HUES64 (cell line): Measurements from ENCODE around the gene KRT12. TPM values are rescaled to one million over a fixed set of nuclear protein-coding genes. Genes with fewer than 3 reads are reported as not detected.

ENCODE experiments used
- H3K27ac ChIP-seq: 2 replicates; pipeline ENCODE4 v1.7.0; 2013; ENCODE audit warnings: low read depth, low read length, inconsistent platforms
- H3K27me3 ChIP-seq: 2 replicates; pipeline ENCODE4 v1.6.1; 2013; ENCODE audit warnings: mild to moderate bottlenecking, low read length; ENCODE audit not compliant: insufficient read depth
- H3K36me3 ChIP-seq: 2 replicates; pipeline ENCODE4 v1.6.1; 2013; ENCODE audit warnings: mild to moderate bottlenecking, low read length; ENCODE audit not compliant: insufficient read depth
- H3K4me1 ChIP-seq: 2 replicates; pipeline ENCODE4 v1.6.1; 2013; ENCODE audit warnings: mild to moderate bottlenecking, low read length, moderate library complexity; ENCODE audit not compliant: insufficient read depth
- H3K4me3 ChIP-seq: 2 replicates; pipeline ENCODE4 v1.5.1; 2013; ENCODE audit warnings: mild to moderate bottlenecking, low read length, moderate library complexity
- H3K9ac ChIP-seq: 2 replicates; pipeline ENCODE4 v1.6.1; 2013; ENCODE audit warnings: mild to moderate bottlenecking, low read depth, low read length
- H3K9me3 ChIP-seq: 2 replicates; pipeline ENCODE4 v1.6.1; 2013; ENCODE audit warnings: low read depth, low read length; ENCODE audit not compliant: insufficient read depth
- WGBS: fragments of 150-250, 120-280 bp; methylation state at CpG from one replicate; pipeline ENCODE4 v1.1.7; 2013; ENCODE audit warnings: missing lambda C conversion rate; 5-methylcytosine and 5-hydroxymethylcytosine counted together
- polyA plus RNA-seq, 2 experiments: library from polyadenylated mRNA; stranded (reverse); fragments of 50-300 nt; gene quantifications; one replicate each; pipeline ENCODE4 v1.2.3, GENCODE V29; 2013

Gene KRT12
- polyA plus RNA-seq (2013, experiment 1 of 2), result not detected
- polyA plus RNA-seq (2013, experiment 2 of 2), result not detected

GRCh38 chr17:40866838-40867237 is at the start of gene KRT12:
Gene KRT12, minus strand, starts transcription at chr17:40867223. Its CDS starts 37 bp downstream, at chr17:40867186.
- H3K9ac ChIP-seq, result no peak within 1 kb of the TSS
- H3K4me1 ChIP-seq, result no peaks in the 10 kb centered on the region
- 96% methylated on average over 8 of the region's 8 CpGs for WGBS
- H3K36me3 ChIP-seq, result no peaks in the 10 kb centered on the region
- no peak within 1 kb of the TSS for H3K27ac ChIP-seq
- no peak within 1 kb of the TSS for H3K4me3 ChIP-seq
- 0 out of 2 replicates have a peak, but pooled peaks cover 5% of the 10 kb centered on the region for H3K27me3 ChIP-seq
- H3K9me3 ChIP-seq, result no peaks in the 10 kb centered on the region

- H3K36me3 ChIP-seq, result no peaks in the 10 kb centered on the region
- H3K9ac ChIP-seq, result no peak overlapping the region
- no peak overlapping the region for H3K27ac ChIP-seq
- no peaks in the 10 kb centered on the region for H3K27me3 ChIP-seq
- no peaks in the 10 kb centered on the region for H3K4me1 ChIP-seq
- 100% methylated on average over 1 of the region's 1 CpG for WGBS
- H3K9me3 ChIP-seq, result no peaks in the 10 kb centered on the region
- no peak overlapping the region for H3K4me3 ChIP-seq
Observed at GRCh38 chr17:40916366-40916765, 49.3 kb upstream of the KRT12 start.

- Histone ChIP-seq H3K9ac (no peak overlapping the region), H3K27ac (no peak overlapping the region)
- WGBS, result 84% methylated on average over 2 of the region's 2 CpGs
Observed at GRCh38 chr17:40915721-40916256, 48.8 kb upstream of the KRT12 start.

GRCh38 chr17:40915199-40915661 is 48.2 kb upstream of the KRT12 start:
- H3K4me3 ChIP-seq, result no peak overlapping the region
- H3K9ac ChIP-seq, result no peak overlapping the region

More at GRCh38 chr17:40915721-40916256, 48.8 kb upstream of the KRT12 start:
- no peaks in the 10 kb centered on the region for H3K4me1 ChIP-seq
- no peaks in the 10 kb centered on the region for H3K27me3 ChIP-seq
- no peaks in the 10 kb centered on the region for H3K9me3 ChIP-seq
- H3K36me3 ChIP-seq, result no peaks in the 10 kb centered on the region
- H3K4me3 ChIP-seq, result no peak overlapping the region

GRCh38 chr17:40914075-40914855 is 47.2 kb upstream of the KRT12 start:
- no peaks in the 10 kb centered on the region for H3K9me3 ChIP-seq
- H3K9ac ChIP-seq, result no peak overlapping the region
- no peak overlapping the region for H3K27ac ChIP-seq
- H3K4me1 ChIP-seq, result no peaks in the 10 kb centered on the region
- H3K36me3 ChIP-seq, result no peaks in the 10 kb centered on the region
- no peaks in the 10 kb centered on the region for H3K27me3 ChIP-seq
- 100% methylated on average over 2 of the region's 3 CpGs for WGBS
- no peak overlapping the region for H3K4me3 ChIP-seq

More at GRCh38 chr17:40915199-40915661, 48.2 kb upstream of the KRT12 start:
- Histone ChIP-seq H3K36me3 (no peaks in the 10 kb centered on the region), H3K27ac (no peak overlapping the region), H3K9me3 (no peaks in the 10 kb centered on the region), H3K27me3 (no peaks in the 10 kb centered on the region), H3K4me1 (no peaks in the 10 kb centered on the region)
- 92% methylated on average over 2 of the region's 3 CpGs for WGBS

GRCh38 chr17:40912486-40913210 is 45.6 kb upstream of the KRT12 start:
- Histone ChIP-seq H3K27ac (no peak overlapping the region), H3K36me3 (no peaks in the 10 kb centered on the region), H3K4me3 (no peak overlapping the region), H3K27me3 (no peaks in the 10 kb centered on the region), H3K9ac (no peak overlapping the region), H3K4me1 (no peaks in the 10 kb centered on the region), H3K9me3 (no peaks in the 10 kb centered on the region)
- WGBS, result 95% methylated on average over 12 of the region's 13 CpGs

- no peak overlapping the region for H3K4me3 ChIP-seq
- H3K27ac ChIP-seq, result no peak overlapping the region
- H3K27me3 ChIP-seq, result no peaks in the 10 kb centered on the region
- H3K36me3 ChIP-seq, result no peaks in the 10 kb centered on the region
- no peak overlapping the region for H3K9ac ChIP-seq
- H3K4me1 ChIP-seq, result no peaks in the 10 kb centered on the region
- 89% methylated on average over 2 of the region's 3 CpGs for WGBS
- no peaks in the 10 kb centered on the region for H3K9me3 ChIP-seq
Observed at GRCh38 chr17:40910441-40910841, 43.4 kb upstream of the KRT12 start.

GRCh38 chr17:40909755-40910154 is 42.7 kb upstream of the KRT12 start:
- Histone ChIP-seq H3K9me3 (no peaks in the 10 kb centered on the region), H3K4me3 (no peak overlapping the region), H3K4me1 (no peaks in the 10 kb centered on the region), H3K27me3 (no peaks in the 10 kb centered on the region), H3K27ac (no peak overlapping the region), H3K36me3 (no peaks in the 10 kb centered on the region), H3K9ac (no peak overlapping the region)
- 97% methylated on average over 4 of the region's 4 CpGs for whole genome bisulfite sequencing

- H3K4me3 ChIP-seq, result no peak overlapping the region
- 9% methylated on average over 5 of the region's 5 CpGs for WGBS
- H3K4me1 ChIP-seq, result no peaks in the 10 kb centered on the region
- H3K9ac ChIP-seq, result no peak overlapping the region
- H3K36me3 ChIP-seq, result no peaks in the 10 kb centered on the region
- H3K27ac ChIP-seq, result no peak overlapping the region
- no peaks in the 10 kb centered on the region for H3K9me3 ChIP-seq
- no peaks in the 10 kb centered on the region for H3K27me3 ChIP-seq
Observed at GRCh38 chr17:40909351-40909750, 42.3 kb upstream of the KRT12 start.

GRCh38 chr17:40906613-40907012 is 39.6 kb upstream of the KRT12 start:
- Histone ChIP-seq H3K4me3 (no peak overlapping the region), H3K4me1 (peaks cover 5% of the 10 kb centered on the region; the same call in 1 of the 2 replicates), H3K27me3 (no peaks in the 10 kb centered on the region), H3K36me3 (no peaks in the 10 kb centered on the region), H3K9ac (no peak overlapping the region), H3K9me3 (no peaks in the 10 kb centered on the region), H3K27ac (no peak overlapping the region)
- WGBS, result 96% methylated on average over 4 of the region's 4 CpGs

- Histone ChIP-seq H3K27me3 (no peaks in the 10 kb centered on the region), H3K4me3 (no peak overlapping the region)
- 93% methylated on average over 5 of the region's 5 CpGs for WGBS
Observed at GRCh38 chr17:40905370-40905769, 38.3 kb upstream of the KRT12 start.

More at GRCh38 chr17:40905370-40905769, 38.3 kb upstream of the KRT12 start:
- peaks cover 5% of the 10 kb centered on the region; the same call in 1 of the 2 replicates for H3K4me1 ChIP-seq
- no peak overlapping the region for H3K9ac ChIP-seq
- H3K9me3 ChIP-seq, result no peaks in the 10 kb centered on the region
- H3K36me3 ChIP-seq, result no peaks in the 10 kb centered on the region
- no peak overlapping the region for H3K27ac ChIP-seq
